SU-DHL-6 (cell line): ENCODE measurements around the gene PRR36.

ENCODE experiments used
- EZH2phosphoT487 ChIP-seq: fragments of 200-600 bp; sonication (generic), shearing (Covaris generic); conservative IDR thresholded peaks from 2 replicates; pipeline ENCODE4 v1.6.1; 2018; ENCODE audit warnings: mild to moderate bottlenecking, antibody characterized with exemption, low read length, moderate library complexity, mixed read lengths
- TF ChIP-seq, protein P1 (sequence below): fragments of 200-600 bp; sonication (generic); IDR thresholded peaks from one replicate; pipeline ENCODE4 v1.5.1; 2017; ENCODE audit warnings: antibody characterized with exemption, mild to moderate bottlenecking, low read length, moderate library complexity; ENCODE audit not compliant: insufficient read depth, poor library complexity, severe bottlenecking

DNA sequence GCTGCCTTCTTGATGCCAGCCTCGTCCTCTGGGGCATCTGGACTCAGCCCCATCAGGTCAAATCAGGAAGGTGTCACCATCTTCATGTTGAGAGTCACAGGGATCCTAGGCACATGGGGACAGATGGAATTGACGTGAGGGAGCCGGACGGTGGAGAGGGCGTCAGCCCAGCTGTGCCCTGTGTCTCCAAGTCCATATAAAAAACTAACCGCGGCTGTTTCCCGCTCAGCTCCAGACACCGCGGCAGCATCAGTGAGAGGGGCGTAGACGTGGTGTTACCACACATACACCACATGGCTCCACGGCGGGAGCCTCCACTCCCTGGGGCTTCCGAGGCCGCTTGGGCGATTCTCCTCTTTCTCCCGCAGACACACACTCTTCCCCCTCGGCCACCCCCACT, 5.6 kb upstream of the PRR36 start:
- TF ChIP-seq, protein P1, sequence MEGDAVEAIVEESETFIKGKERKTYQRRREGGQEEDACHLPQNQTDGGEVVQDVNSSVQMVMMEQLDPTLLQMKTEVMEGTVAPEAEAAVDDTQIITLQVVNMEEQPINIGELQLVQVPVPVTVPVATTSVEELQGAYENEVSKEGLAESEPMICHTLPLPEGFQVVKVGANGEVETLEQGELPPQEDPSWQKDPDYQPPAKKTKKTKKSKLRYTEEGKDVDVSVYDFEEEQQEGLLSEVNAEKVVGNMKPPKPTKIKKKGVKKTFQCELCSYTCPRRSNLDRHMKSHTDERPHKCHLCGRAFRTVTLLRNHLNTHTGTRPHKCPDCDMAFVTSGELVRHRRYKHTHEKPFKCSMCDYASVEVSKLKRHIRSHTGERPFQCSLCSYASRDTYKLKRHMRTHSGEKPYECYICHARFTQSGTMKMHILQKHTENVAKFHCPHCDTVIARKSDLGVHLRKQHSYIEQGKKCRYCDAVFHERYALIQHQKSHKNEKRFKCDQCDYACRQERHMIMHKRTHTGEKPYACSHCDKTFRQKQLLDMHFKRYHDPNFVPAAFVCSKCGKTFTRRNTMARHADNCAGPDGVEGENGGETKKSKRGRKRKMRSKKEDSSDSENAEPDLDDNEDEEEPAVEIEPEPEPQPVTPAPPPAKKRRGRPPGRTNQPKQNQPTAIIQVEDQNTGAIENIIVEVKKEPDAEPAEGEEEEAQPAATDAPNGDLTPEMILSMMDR, result no peak
- TF ChIP-seq EZH2phosphoT487, result no peak
